Bronchial smooth muscle cell (primary cell): Measurements from ENCODE around the gene DUOXA1. TPM values are rescaled to one million over a fixed set of nuclear protein-coding genes. Genes with fewer than 3 reads are reported as not detected.

Source experiments
- total RNA-seq: library from RNA; depleted of rRNA; stranded (reverse); fragments of >200 nt; gene quantifications from 2 replicates; pipeline ENCODE4 v1.2.1, GENCODE V29; 2014

The DUOXA1 gene
- total RNA-seq = under 0.01 TPM in 2 replicates

GRCh38 chr15:45129651-45130129 is at the start of gene DUOXA1, which contains the start of gene DUOX1:
DUOXA1 (minus strand) TSS chr15:45129879; CDS start chr15:45123014, 6,865 bp downstream.
DUOX1 (plus strand) TSS chr15:45129994; CDS start chr15:45131967, 1,973 bp downstream.

GRCh38 chr15:45114076-45114750 is 15.5 kb downstream of the DUOXA1 start, which contains the start of the genes DUOX2 and DUOXA2:
DUOX2 (minus strand) TSS chr15:45114172; CDS start chr15:45113411, 761 bp downstream.
DUOXA2 (plus strand) TSS chr15:45114326; CDS start chr15:45114606, 280 bp downstream.

Other genes starting within 250 kb of the DUOXA1 start
- gene TERB2, start 173.2 kb downstream of the DUOXA1 start, total RNA-seq = not detected in 2 replicates
- 4.6 and 6.9 TPM in 2 replicates for gene SORD, start 106.7 kb downstream of the DUOXA1 start, total RNA-seq
- gene DUOX2, start 15.7 kb downstream of the DUOXA1 start, total RNA-seq = under 0.01 TPM in 2 replicates
- not detected in 2 replicates for gene DUOXA2, start 15.6 kb downstream of the DUOXA1 start, total RNA-seq
- gene DUOX1, start 115 bp upstream of the DUOXA1 start, total RNA-seq = under 0.01 and 0.16 TPM in 2 replicates
- gene SHF, start 58.1 kb upstream of the DUOXA1 start, total RNA-seq = 1.4 and 2.7 TPM in 2 replicates
- gene SLC28A2, start 122.4 kb upstream of the DUOXA1 start, total RNA-seq = not detected in 2 replicates
- 0.16 and 0.17 TPM in 2 replicates for gene GATM, start 248.7 kb upstream of the DUOXA1 start, total RNA-seq